T-cell (primary cell): ENCODE results near the gene DMAC1. TPM values are rescaled to one million over a fixed set of nuclear protein-coding genes. Genes with fewer than 3 reads are reported as not detected.
A peak's percentile ranks its signal among the peaks of the same experiment; 100 is the strongest.

Source experiments
- ATAC-seq, 4 experiments: fragments of 200-7000 bp in 3 of 4; fragments of 150-1000 bp in 1 of 4; cut with Tn5 transposase; replicated peaks in 1 of 4; 1 replicate in 3 of 4; 2 replicates in 1 of 4; pipeline ENCODE4 v1.10.0; 2021; ENCODE audit warnings: moderate library complexity in 3 of 4, mild to moderate bottlenecking in 2 of 4, moderate number of reproducible peaks in 1 of 4
- CTCF ChIA-PET, 2 donors: fragments of 300-600 bp; sonication (Branson Sonifier 250); formaldehyde crosslinking; loops; one replicate each; lab custom pipeline; 2022; ENCODE audit warnings: antibody characterized with exemption in 2 of 2; lab: Charles Lee
- POLR2A ChIA-PET, 2 donors: fragments of 300-600 bp; sonication (Branson Sonifier 250); formaldehyde crosslinking; loops; one replicate each; lab custom pipeline; 2022; ENCODE audit warnings: antibody characterized with exemption in 2 of 2; lab: Charles Lee
- DNase-seq, 35 experiments: peaks; one replicate each; pipeline versions ENCODE4 v3.0.0 to v3.0.0-alpha.2; 2013 to 2023
- H3K27ac ChIP-seq: one replicate; pipeline ENCODE4 v1.5.1; 2013; ENCODE audit warnings: low read length
- H3K27me3 ChIP-seq, 2 experiments: replicated peaks in 1 of 2; 1 replicate in 1 of 2; 2 replicates in 1 of 2; pipeline versions ENCODE4 v1.6.1 to v1.7.0; 2013; ENCODE audit warnings: low read length in 1 of 2, mixed read lengths in 1 of 2; ENCODE audit not compliant: control insufficient read depth in 2 of 2, insufficient read depth in 2 of 2; ENCODE audit errors: extremely low read depth in 1 of 2
- H3K36me3 ChIP-seq, 2 donors: 1 replicate in 1 of 2; 2 replicates in 1 of 2; pipeline versions ENCODE4 v1.6.1 to v1.7.0; 2013; ENCODE audit warnings: low read length in 1 of 2; ENCODE audit not compliant: control insufficient read depth in 2 of 2, insufficient read depth in 1 of 2; ENCODE audit errors: extremely low read depth in 1 of 2
- H3K4me1 ChIP-seq, 2 experiments: 1 replicate in 1 of 2; 2 replicates in 1 of 2; pipeline versions ENCODE4 v1.6.1 to v1.7.0; 2013; ENCODE audit warnings: low read length in 2 of 2, mixed read lengths in 1 of 2; ENCODE audit not compliant: insufficient read depth in 2 of 2, control insufficient read depth in 1 of 2; ENCODE audit errors: extremely low read depth in 1 of 2
- H3K4me3 ChIP-seq, 2 donors: 1 replicate in 1 of 2; 2 replicates in 1 of 2; pipeline versions ENCODE4 v1.5.1 to v1.7.0; 2013; ENCODE audit warnings: mild to moderate bottlenecking in 2 of 2, low read length in 1 of 2, moderate library complexity in 1 of 2; ENCODE audit not compliant: control insufficient read depth in 1 of 2; ENCODE audit errors: extremely low read depth in 1 of 2
- H3K9me3 ChIP-seq: 2 replicates; pipeline ENCODE4 v1.7.0; 2013
- H3K27ac Mint-ChIP-seq, 2 donors: one replicate each; pipeline ENCODE4 v1.8.0; 2020 to 2021; ENCODE audit warnings: mild to moderate bottlenecking in 2 of 2, mixed read lengths in 2 of 2
- H3K27me3 Mint-ChIP-seq, 2 donors: one replicate each; pipeline ENCODE4 v1.8.0; 2021 to 2022; ENCODE audit warnings: mixed read lengths in 2 of 2
- H3K36me3 Mint-ChIP-seq: one replicate; pipeline ENCODE4 v1.8.0; 2021; ENCODE audit warnings: mixed read lengths
- H3K4me1 Mint-ChIP-seq, 3 donors: one replicate each; pipeline ENCODE4 v1.8.0; 2020 to 2022; ENCODE audit warnings: mixed read lengths in 3 of 3, mild to moderate bottlenecking in 1 of 3
- H3K4me3 Mint-ChIP-seq, 3 donors: one replicate each; pipeline ENCODE4 v1.8.0; 2020 to 2022; ENCODE audit warnings: mild to moderate bottlenecking in 3 of 3, mixed read lengths in 3 of 3, moderate library complexity in 3 of 3
- H3K9me3 Mint-ChIP-seq, 3 donors: one replicate each; pipeline ENCODE4 v1.8.0; 2020 to 2022; ENCODE audit warnings: mixed read lengths in 3 of 3
- WGBS: methylation state at CpG from one replicate; pipeline ENCODE4 v1.1.5; 2013; ENCODE audit warnings: missing lambda C conversion rate; ENCODE audit not compliant: insufficient coverage; 5-methylcytosine and 5-hydroxymethylcytosine counted together
- total RNA-seq, 35 experiments: library from RNA in 6 of 35; stranded (reverse) in 6 of 35; fragments of 120-200 nt in 1 of 35; gene quantifications; one replicate each; pipeline versions ENCODE4 v1.2.1 to v1.2.4 and lab custom pipeline; 2013 to 2026

DMAC1 gene
- total RNA-seq, 5 donors from 2014 or later (not counting 1 experiment from before 2014, with no cell fraction given), result 19.7 to 39.2 (median 28.2) TPM

GRCh38 chr9:7790022-7790818 lies 9.4 kb downstream of the DMAC1 start:
- WGBS, result 89% methylated on average over 11 of the region's 12 CpGs
- H3K9me3 ChIP-seq, result no peaks in the 10 kb centered on the region
- no peaks in the 10 kb centered on the region for H3K27me3 Mint-ChIP-seq
- peaks cover 0 to 20% of the 10 kb centered on the region in 2 donors for H3K36me3 ChIP-seq
- ChIA-PET POLR2A (interaction anchor here in 1 of 2 donors (0.6 kb wide), 1 partner anchor 20 kb away, joined by 3 read pairs; no protein-coding TSS in a partner anchor), CTCF (no interaction called here)
- peaks cover 16 to 26% (median 24%) of the 10 kb centered on the region in 3 donors for H3K4me1 Mint-ChIP-seq
- no peaks in the 10 kb centered on the region for H3K9me3 Mint-ChIP-seq
- no peak overlapping the region for H3K4me3 Mint-ChIP-seq
- H3K4me3 ChIP-seq, result no peak overlapping the region
- H3K27ac Mint-ChIP-seq, result no peak overlapping the region
- no peaks in the 10 kb centered on the region for H3K27me3 ChIP-seq
- H3K36me3 Mint-ChIP-seq, result peaks cover 34% of the 10 kb centered on the region
- DNase-seq (no peak), ATAC-seq (no peak)
- peaks cover 0 to 3% of the 10 kb centered on the region in 2 experiments for H3K4me1 ChIP-seq
- no peak overlapping the region for H3K27ac ChIP-seq

- no peak overlapping the region for H3K4me3 ChIP-seq
- no peaks in the 10 kb centered on the region for H3K27me3 ChIP-seq
- no peaks in the 10 kb centered on the region for H3K4me1 ChIP-seq
- H3K27ac ChIP-seq, result no peak overlapping the region
- peaks cover 25% of the 10 kb centered on the region for H3K36me3 Mint-ChIP-seq
- H3K9me3 ChIP-seq, result no peaks in the 10 kb centered on the region
- ChIA-PET POLR2A (no interaction called here), CTCF (no interaction called here)
- H3K36me3 ChIP-seq, result peaks cover 0 to 6% of the 10 kb centered on the region in 2 donors
- H3K27ac Mint-ChIP-seq, result no peak overlapping the region
- H3K9me3 Mint-ChIP-seq, result no peaks in the 10 kb centered on the region
- peaks cover 9 to 24% (median 21%) of the 10 kb centered on the region in 3 donors for H3K4me1 Mint-ChIP-seq
- 100% methylated on average over 1 of the region's 3 CpGs for WGBS
- DNase-seq, result no peak
- H3K27me3 Mint-ChIP-seq, result no peaks in the 10 kb centered on the region
- no peak for ATAC-seq
- H3K4me3 Mint-ChIP-seq, result no peak overlapping the region
Observed at GRCh38 chr9:7788772-7789171, 10.8 kb downstream of the DMAC1 start.

- POLR2A ChIA-PET, result no interaction called here
- ATAC-seq, result no peak
- Mint-ChIP-seq H3K27ac (no peak overlapping the region), H3K9me3 (no peaks in the 10 kb centered on the region), H3K36me3 (peaks cover 7% of the 10 kb centered on the region), H3K4me3 (no peak overlapping the region), H3K27me3 (no peaks in the 10 kb centered on the region), H3K4me1 (peaks cover 0 to 9% (median 0%) of the 10 kb centered on the region in 3 donors)
- CTCF ChIA-PET, result no interaction called here
- H3K9me3 ChIP-seq, result no peaks in the 10 kb centered on the region
- H3K27ac ChIP-seq, result no peak overlapping the region
- no CpG with 5 or more reads among the region's 3 CpGs for WGBS
- no peak overlapping the region for H3K4me3 ChIP-seq
- H3K36me3 ChIP-seq, result peaks cover 0 to 2% of the 10 kb centered on the region in 2 donors
- DNase-seq, result no peak
- no peaks in the 10 kb centered on the region for H3K27me3 ChIP-seq
- H3K4me1 ChIP-seq, result no peaks in the 10 kb centered on the region
Observed at GRCh38 chr9:7785813-7786212, 13.8 kb downstream of the DMAC1 start.

- 93% methylated on average over 2 of the region's 6 CpGs for WGBS
- no peak overlapping the region for H3K27ac ChIP-seq
Observed at GRCh38 chr9:7784472-7784871, 15.1 kb downstream of the DMAC1 start.

GRCh38 chr9:7783635-7784063 lies 15.9 kb downstream of the DMAC1 start:
- Histone ChIP-seq H3K4me3 (no peak overlapping the region), H3K4me1 (no peaks in the 10 kb centered on the region), H3K9me3 (no peaks in the 10 kb centered on the region), H3K27ac (no peak overlapping the region), H3K27me3 (no peaks in the 10 kb centered on the region), H3K36me3 (no peaks in the 10 kb centered on the region)
- peaks cover 7% of the 10 kb centered on the region for H3K36me3 Mint-ChIP-seq
- ChIA-PET CTCF (no interaction called here), POLR2A (no interaction called here)
- 76% methylated on average over 2 of the region's 5 CpGs for WGBS
- no peak for ATAC-seq
- H3K27me3 Mint-ChIP-seq, result peaks cover 0 to 3% of the 10 kb centered on the region in 2 donors
- H3K9me3 Mint-ChIP-seq, result no peaks in the 10 kb centered on the region
- H3K27ac Mint-ChIP-seq, result peak overlapping the region in 1 of 2 donors; percentile 40
- DNase-seq, result peak in 1 of 35 experiments; percentile 23
- H3K4me3 Mint-ChIP-seq, result no peak overlapping the region
- peaks cover 0 to 9% (median 0%) of the 10 kb centered on the region in 3 donors for H3K4me1 Mint-ChIP-seq

More at GRCh38 chr9:7784472-7784871, 15.1 kb downstream of the DMAC1 start:
- no peaks in the 10 kb centered on the region for H3K27me3 Mint-ChIP-seq
- no peaks in the 10 kb centered on the region for H3K9me3 ChIP-seq
- H3K36me3 Mint-ChIP-seq, result peaks cover 7% of the 10 kb centered on the region
- peak overlapping the region in 1 of 2 donors; percentile 41 for H3K27ac Mint-ChIP-seq
- ChIA-PET CTCF (no interaction called here), POLR2A (interaction anchor here in 1 of 2 donors (0.7 kb wide), 1 partner anchor 244 kb away, joined by 3 read pairs; no protein-coding TSS in a partner anchor)
- H3K4me3 Mint-ChIP-seq, result no peak overlapping the region
- H3K4me1 ChIP-seq, result no peaks in the 10 kb centered on the region
- ATAC-seq (no peak), DNase-seq (no peak)
- H3K4me3 ChIP-seq, result no peak overlapping the region
- H3K4me1 Mint-ChIP-seq, result peaks cover 0 to 9% (median 0%) of the 10 kb centered on the region in 3 donors
- no peaks in the 10 kb centered on the region for H3K9me3 Mint-ChIP-seq
- H3K36me3 ChIP-seq, result no peaks in the 10 kb centered on the region
- H3K27me3 ChIP-seq, result no peaks in the 10 kb centered on the region

- no peak for ATAC-seq
- H3K9me3 Mint-ChIP-seq, result no peaks in the 10 kb centered on the region
- no peak for DNase-seq
- CTCF ChIA-PET, result no interaction called here
- no peak overlapping the region for H3K27ac ChIP-seq
- no peak overlapping the region for H3K27ac Mint-ChIP-seq
- H3K36me3 Mint-ChIP-seq, result peaks cover 6% of the 10 kb centered on the region
- POLR2A ChIA-PET, result no interaction called here
- 60% methylated on average over 2 of the region's 3 CpGs for WGBS
- peaks cover 0 to 3% of the 10 kb centered on the region in 2 donors for H3K27me3 Mint-ChIP-seq
- H3K4me3 Mint-ChIP-seq, result no peak overlapping the region
- H3K27me3 ChIP-seq, result no peaks in the 10 kb centered on the region
- H3K4me1 Mint-ChIP-seq, result peaks cover 0 to 9% (median 0%) of the 10 kb centered on the region in 3 donors
- no peak overlapping the region for H3K4me3 ChIP-seq
- H3K36me3 ChIP-seq, result no peaks in the 10 kb centered on the region
- no peaks in the 10 kb centered on the region for H3K9me3 ChIP-seq
- no peaks in the 10 kb centered on the region for H3K4me1 ChIP-seq
Observed at GRCh38 chr9:7782400-7783120, 17.0 kb downstream of the DMAC1 start.
